GM19025 (cell line): ENCODE results near the gene TMEM231.
"Not testable (repeated sequence)": the region's sequence is repeated elsewhere in the genome, so short reads cannot be mapped to it uniquely, and the experiment has no call there.

Experiments
- ATAC-seq: cut with Tn5 transposase; IDR thresholded peaks from one replicate; pipeline ENCODE4 v1.9.1; 2021; ENCODE audit warnings: mild to moderate bottlenecking, low read depth, moderate library complexity; ENCODE audit not compliant: unreplicated experiment

Gene TMEM231

GRCh38 chr16:75567911-75568310 lies 11.9 kb upstream of the TMEM231 start:
- no peak for ATAC-seq

- peak; percentile 1 for ATAC-seq
Measured at GRCh38 chr16:75566758-75567255, 10.8 kb upstream of the TMEM231 start.

GRCh38 chr16:75566040-75566757 lies 10.1 kb upstream of the TMEM231 start, which contains the start of gene GABARAPL2:
Gene GABARAPL2 (plus strand): TSS chr16:75566379. CDS start chr16:75566487, 108 bp downstream.
- ATAC-seq, result peak; percentile 70

GRCh38 chr16:75565640-75566039 lies 9.6 kb upstream of the TMEM231 start:
- peak; percentile 2 for ATAC-seq

GRCh38 chr16:75559564-75560372 lies 3.7 kb upstream of the TMEM231 start:
- no peak for ATAC-seq

- no peak for ATAC-seq
Measured at GRCh38 chr16:75558846-75559401, 2.9 kb upstream of the TMEM231 start.

- ATAC-seq, result no peak
Measured at GRCh38 chr16:75556431-75556950, 439 bp upstream of the TMEM231 start.

- ATAC-seq, result peak; percentile 1
Measured at GRCh38 chr16:75555213-75555706, 792 bp downstream of the TMEM231 start.

- no peak for ATAC-seq
Measured at GRCh38 chr16:75552951-75553350, 3.1 kb downstream of the TMEM231 start.

GRCh38 chr16:75550211-75550662 lies 5.8 kb downstream of the TMEM231 start:
- peak; percentile 85 for ATAC-seq

GRCh38 chr16:75548456-75548855 lies 7.6 kb downstream of the TMEM231 start:
- ATAC-seq, result not testable (repeated sequence)

GRCh38 chr16:75546293-75546692 lies 9.8 kb downstream of the TMEM231 start:
- ATAC-seq, result no peak

- not testable (repeated sequence) for ATAC-seq
Measured at GRCh38 chr16:75545879-75546278, 10.2 kb downstream of the TMEM231 start.

GRCh38 chr16:75542462-75542861 lies 13.6 kb downstream of the TMEM231 start:
- not testable (repeated sequence) for ATAC-seq

GRCh38 chr16:75541236-75541635 lies 14.8 kb downstream of the TMEM231 start:
- ATAC-seq, result no peak

GRCh38 chr16:75538882-75539565 lies 17.0 kb downstream of the TMEM231 start:
- not testable (repeated sequence) for ATAC-seq

GRCh38 chr16:75537776-75538175 lies 18.3 kb downstream of the TMEM231 start:
- ATAC-seq, result no peak

GRCh38 chr16:75535901-75536300 lies 20.2 kb downstream of the TMEM231 start, which contains the start of gene CHST5:
Gene CHST5 (minus strand): TSS chr16:75536108. CDS start chr16:75530384, 5,724 bp downstream.
- no peak for ATAC-seq

- ATAC-seq, result no peak
Measured at GRCh38 chr16:75535211-75535843, 20.7 kb downstream of the TMEM231 start.
